Fibroblast of gingiva (primary cell): ENCODE data around the gene IL17RA.
A peak's percentile ranks its signal among the peaks of the same experiment; 100 is the strongest.
"Not testable (repeated sequence)": the region's sequence is repeated elsewhere in the genome, so short reads cannot be mapped to it uniquely, and the experiment has no call there.

Experiments used
- DNase-seq: peaks from one replicate; pipeline ENCODE4 v3.0.0-alpha.2; 2011; ENCODE audit warnings: low read depth

IL17RA gene

DNA sequence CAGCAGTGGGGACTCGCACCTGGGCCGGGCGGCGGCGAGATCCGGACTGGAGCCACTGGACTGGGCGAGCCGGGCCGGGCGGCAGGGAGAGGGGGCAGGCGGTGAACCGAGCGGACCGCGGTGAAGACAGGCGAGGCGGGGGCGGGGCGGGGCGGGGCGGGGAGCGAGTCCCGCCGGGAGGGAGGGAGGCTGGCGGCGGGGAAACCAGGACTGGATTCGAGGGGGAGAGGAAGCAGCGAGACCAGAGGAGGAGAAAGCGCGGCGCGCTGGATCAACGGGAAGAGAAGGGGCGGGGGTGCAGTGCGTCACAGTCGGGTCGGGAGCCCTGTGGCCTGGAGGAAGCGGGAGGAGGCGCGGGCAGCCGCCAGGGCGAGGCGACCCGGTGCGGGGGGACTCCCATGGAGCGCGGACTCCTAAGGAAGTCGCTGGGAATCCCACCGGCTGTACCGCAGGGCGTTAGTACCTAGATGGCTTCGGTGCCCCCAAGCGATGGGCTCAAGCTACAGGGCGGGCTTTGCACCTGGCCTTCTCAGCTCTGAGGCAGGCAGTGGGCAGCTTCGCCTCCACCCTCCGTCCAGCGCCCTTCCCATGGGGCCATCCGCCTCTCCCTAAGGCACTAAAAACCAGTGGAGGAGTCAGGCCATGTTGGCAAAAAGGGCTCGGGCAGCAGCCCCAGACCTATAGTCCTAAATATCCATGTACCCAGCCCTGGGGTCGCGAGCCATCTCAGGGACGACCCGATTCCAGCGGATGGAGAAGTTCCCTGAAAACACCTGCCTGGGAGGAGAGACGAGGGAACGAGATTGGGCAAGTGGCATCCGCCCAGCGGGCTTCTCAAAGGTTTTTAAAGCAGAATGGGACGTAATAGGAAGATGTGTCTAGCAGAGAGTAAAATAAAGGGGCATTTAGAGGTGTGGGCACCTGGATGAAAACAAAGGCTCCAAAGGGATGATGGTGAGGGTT, 36.7 kb downstream of the IL17RA start, which contains the start of gene TMEM121B:
TMEM121B (minus strand) TSS at position 128 of the 963 bp plus-strand sequence. CDS start 233 bp downstream, outside the sequence.
- DNase-seq, result peak; percentile 10

DNA sequence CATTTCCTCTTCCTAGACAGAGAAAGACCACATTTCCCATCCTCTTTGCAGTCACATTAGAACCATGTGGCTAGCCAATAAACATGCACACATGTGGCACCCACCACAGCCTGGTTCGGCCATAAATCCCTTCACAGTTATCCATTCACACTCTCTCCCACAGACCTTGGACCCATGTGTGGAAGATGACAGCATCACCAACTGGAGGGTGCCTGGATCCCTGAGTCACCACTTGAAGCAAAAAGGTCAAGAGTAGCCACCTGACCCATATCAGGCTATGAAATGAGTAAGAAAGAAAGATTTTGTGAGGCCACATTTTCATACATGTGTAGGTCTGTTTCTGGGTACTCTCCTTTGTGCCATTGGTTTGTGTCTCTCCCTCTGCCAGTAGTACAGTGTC, 45.4 kb downstream of the IL17RA start:
- no peak for DNase-seq

DNA sequence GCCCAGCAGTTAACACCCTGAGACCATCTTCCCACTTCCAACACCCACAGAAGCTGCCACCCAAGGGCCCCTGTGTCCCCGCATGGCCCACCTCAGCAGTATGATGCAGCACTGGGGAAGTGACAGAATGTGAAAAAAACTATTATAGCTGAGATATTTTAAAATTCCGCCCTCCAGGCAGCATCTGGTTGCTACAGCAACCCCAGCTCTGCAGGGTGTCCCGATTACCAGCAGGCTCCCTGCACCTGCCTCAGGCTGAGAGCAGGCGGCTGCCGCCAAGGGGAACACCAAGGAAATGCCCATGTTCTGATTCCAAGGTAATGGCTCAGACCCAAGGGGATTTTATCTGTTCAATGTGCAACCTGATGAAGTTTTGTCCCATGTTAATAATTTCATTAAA, 46.9 kb downstream of the IL17RA start:
- no peak for DNase-seq

- no peak for DNase-seq
Measured at GRCh38 chr22:17132112-17132511, 47.3 kb downstream of the IL17RA start.

DNA sequence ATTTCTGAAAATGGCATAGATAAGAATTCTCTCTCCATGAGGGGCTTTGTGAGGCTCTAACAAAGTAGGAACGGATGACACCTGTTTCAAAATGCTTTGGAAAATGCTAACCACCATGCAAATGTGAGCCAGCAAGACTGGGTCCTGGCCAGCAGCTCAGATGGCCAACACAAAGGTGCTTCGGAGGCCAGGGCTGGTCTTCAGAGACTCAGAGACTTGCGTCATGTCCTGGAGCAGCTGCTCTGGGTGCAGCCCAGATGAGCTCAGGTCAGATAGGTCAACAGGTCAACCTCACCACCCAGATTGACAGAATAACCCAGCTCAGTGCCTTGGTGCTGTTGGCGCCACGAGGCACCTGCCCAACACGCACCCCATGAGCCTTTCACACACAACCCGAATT, 48.3 kb downstream of the IL17RA start:
- no peak for DNase-seq

DNA sequence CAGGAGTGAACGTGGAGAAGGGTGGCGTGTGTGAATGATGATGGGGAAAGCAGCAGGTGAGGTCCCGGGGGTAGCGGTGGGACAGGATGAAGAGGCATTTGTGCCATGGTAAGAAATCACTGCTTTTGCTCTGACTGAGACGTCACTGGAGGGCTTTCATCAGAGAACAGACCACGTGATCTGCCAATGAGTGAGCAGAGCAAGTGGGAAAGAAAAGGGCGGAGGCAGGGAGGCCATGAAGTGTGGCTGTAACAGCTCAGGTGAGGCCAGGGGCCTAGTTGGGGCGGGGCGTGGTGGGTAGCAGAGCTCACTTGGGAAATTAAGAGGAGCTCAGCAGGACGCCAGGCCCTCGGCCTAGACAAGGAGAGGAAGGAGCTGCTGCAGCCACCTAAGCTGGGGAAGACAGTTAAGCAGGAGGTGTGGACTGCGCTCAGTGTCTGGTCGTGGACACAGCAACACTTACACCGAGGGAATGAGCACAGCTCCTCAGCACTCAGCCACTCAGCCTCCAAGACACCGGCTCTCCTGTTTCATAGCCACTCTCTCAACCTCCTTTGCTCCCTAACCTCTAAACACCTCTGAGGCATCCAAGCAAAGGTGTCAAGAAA, 50.5 kb downstream of the IL17RA start:
- DNase-seq, result no peak

DNA sequence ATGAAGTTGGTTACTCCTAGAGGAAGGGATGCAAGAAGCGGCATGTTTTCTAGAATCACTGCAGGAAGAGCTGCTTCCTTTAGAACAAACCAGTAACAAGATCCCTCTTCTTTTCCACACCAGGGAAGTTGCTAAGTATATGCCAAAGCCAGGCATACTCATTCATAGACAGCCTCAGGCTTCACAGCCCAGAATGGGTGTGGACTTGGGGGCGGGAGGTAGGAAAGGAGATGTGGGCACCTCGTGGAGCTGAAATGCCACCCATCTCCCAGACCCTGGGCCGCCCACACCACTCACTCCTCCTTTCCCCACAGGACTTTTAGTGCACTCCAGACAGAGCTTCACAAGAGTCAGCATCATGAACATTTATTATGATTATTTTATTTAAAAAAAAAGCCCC, 52.4 kb downstream of the IL17RA start:
- no peak for DNase-seq

- DNase-seq, result no peak
Measured at GRCh38 chr22:17137861-17138425, 53.1 kb downstream of the IL17RA start.

DNA sequence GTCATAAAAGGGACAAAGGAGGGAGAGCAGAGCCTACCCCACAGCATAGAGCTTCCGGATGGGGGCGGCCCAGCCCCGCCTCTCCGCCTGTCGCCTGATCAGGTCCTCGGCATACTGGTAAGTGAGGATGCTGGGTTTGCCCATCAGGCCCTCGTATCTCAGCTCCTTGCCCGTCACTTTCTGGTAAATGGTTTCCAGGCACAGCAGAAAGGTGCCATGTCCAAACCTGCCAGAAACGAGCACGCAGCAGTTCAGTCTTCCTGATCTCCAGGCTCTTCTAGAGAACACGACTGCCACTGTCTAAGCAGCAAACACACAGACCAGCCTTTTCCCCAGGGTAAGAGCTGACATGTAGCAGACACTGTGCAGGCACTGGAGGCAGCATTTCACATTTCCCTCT, 53.7 kb downstream of the IL17RA start:
- DNase-seq, result no peak

DNA sequence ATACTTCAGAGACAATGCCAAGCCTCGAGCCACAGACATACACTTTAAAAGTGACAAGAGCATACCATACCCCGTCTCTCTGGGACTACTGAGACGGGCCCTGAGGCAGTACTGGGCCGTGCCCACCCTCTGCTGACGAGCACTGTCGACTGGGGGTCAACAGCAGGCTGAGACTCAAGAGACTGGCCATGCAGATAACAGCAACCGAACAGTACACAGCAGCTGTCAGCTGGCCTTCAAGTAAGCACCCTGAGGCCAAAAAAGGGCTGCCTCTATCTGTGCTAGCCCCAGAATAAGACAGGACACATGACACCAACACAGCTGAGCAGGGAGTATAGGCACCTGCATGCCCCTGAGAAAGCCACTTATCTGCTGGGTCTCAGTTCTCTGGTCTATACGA, 55.2 kb downstream of the IL17RA start:
- DNase-seq, result no peak

DNA sequence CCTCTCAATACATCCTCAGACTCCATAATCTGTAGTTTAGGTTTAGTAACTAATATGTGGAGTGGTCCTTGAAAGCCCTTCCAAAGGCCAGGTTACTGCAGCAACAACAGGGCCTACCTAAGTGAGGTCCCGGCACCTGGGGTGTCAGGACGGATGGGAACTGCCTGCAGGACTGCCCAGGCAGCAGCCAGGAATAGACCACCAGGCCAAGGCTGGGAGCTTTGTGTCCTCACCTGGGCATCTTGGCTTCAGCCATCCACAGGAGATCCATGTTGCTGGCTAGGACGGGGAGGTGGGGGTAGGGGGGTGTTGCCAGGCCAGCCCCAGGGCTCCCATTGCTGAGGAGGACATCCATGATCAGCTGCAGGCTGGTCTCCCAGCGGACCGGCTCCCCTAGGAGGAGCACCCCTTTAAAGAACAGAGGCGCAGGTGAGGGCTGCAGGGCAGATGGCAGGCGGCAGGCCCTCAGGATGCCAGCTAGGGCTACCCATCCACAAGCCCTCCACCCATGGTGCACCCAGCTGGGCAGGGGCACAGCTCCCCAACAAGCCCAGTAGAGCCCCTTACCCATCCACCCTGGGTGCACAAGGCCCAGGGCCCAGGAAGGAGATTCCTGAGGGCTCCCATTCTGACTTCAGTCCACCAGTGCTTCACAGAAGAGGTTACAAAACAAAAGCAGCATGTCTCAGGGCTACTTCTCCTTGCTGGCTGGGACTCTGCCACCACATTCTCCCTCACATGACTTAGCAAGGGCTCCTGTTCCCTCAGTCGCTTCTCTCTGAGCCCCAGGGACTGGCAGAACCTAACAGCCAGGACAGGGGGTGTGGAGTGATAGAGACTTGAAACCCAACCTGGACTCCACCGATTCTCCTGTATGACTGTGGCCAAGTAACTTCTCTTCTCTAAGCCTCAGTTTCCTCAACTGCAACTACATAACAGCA, 56.3 kb downstream of the IL17RA start:
- no peak for DNase-seq

- DNase-seq, result no peak
Measured at GRCh38 chr22:17143101-17143500, 58.3 kb downstream of the IL17RA start.

DNA sequence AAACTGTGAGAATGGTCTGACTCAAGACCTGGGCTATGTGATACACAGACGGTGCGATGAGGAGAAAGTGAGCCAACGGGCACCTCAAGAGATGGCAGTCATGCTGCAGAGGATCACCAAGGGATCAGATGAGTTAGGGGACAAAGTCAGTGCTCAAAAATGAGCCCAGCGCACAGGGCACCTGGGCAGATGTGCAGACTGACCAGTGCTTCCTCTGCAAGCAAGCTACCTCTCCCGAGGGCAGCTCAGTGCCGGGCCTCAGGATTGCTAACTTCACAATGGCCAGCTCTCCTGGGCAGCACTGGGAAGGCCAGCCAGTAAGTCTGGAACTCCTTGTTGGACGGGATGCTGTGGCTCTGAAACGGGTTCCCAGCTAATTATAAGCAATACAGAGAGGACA, 59.0 kb downstream of the IL17RA start:
- DNase-seq, result no peak

GRCh38 chr22:17145021-17145680, 60.4 kb downstream of the IL17RA start:
- no peak for DNase-seq

- DNase-seq, result not testable (repeated sequence)
Measured at GRCh38 chr22:17147458-17147857, 62.7 kb downstream of the IL17RA start.

GRCh38 chr22:17149076-17149815, 64.4 kb downstream of the IL17RA start:
- DNase-seq, result no peak

DNA sequence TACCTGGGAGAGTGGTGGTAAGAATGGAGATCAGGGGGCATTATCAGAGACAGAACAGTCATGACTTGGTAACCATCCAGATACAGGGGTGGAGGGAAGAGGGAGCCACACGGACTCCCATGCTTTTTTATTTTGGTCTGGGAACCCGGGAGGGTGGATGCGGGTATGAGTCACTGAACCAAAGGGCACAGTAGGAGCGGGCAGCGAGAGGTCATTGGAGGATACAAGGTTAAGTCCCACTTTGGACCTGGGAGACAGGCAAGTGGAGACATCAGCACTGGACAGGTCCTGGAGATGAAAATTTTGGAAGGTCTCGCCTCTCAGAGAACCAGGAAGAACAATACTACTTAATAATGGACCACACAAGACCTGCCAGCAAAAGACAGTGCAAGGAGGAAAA, 67.5 kb downstream of the IL17RA start:
- DNase-seq, result no peak

- DNase-seq, result no peak
Measured at GRCh38 chr22:17152971-17153370, 68.2 kb downstream of the IL17RA start.

GRCh38 chr22:17155941-17156340, 71.1 kb downstream of the IL17RA start:
- no peak for DNase-seq

- no peak for DNase-seq
Measured at GRCh38 chr22:17157714-17158113, 72.9 kb downstream of the IL17RA start.

DNA sequence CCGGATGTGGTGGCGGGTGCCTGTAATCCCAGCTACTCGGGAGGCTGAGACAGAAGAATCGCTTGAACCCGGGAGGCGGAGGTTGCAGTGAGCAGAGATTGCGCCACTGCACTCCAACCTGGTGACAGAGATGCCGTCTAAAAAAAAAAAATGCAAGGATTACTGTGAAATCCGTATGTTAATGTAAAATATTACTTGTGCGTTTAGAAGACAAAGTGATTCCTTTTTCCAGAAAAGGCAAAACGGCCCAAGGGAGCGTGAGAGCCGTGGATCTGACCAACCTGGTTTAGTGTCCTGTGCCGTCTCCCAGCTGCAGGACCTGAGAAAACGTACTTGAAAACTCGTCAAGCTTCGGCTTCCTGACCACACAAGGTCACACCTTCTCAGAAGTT, 73.4 kb downstream of the IL17RA start:
- no peak for DNase-seq
